NCI-H345 (cell line): ENCODE data around the gene B2M.
"Not testable (repeated sequence)": the region's sequence is repeated elsewhere in the genome, so short reads cannot be mapped to it uniquely, and the experiment has no call there.

Experiments used
- DNase-seq: peaks from one replicate; lab custom pipeline; 2025; lab: John Stamatoyannopoulos, UW

B2M gene

DNA sequence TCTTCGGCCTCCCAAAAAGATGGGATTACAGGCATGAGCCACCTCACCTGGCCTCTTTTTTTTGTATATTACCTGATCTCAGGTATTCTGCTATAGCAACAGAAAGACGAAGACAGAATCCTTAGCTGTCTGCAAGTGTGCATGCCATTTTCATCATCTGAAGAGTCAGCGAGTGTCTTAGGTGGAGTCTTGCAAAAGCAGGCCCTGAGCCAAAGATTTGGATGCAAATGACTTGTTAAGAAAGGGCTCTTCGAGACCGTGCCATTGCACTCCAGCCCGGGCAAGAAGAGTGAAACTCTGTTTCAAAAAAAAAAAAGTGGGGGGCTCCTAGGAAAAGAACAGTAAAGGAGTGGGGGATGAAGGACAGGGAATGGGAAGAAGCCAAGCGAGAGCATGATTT is 14.8 kb downstream of the B2M start:
- no peak for DNase-seq

DNA sequence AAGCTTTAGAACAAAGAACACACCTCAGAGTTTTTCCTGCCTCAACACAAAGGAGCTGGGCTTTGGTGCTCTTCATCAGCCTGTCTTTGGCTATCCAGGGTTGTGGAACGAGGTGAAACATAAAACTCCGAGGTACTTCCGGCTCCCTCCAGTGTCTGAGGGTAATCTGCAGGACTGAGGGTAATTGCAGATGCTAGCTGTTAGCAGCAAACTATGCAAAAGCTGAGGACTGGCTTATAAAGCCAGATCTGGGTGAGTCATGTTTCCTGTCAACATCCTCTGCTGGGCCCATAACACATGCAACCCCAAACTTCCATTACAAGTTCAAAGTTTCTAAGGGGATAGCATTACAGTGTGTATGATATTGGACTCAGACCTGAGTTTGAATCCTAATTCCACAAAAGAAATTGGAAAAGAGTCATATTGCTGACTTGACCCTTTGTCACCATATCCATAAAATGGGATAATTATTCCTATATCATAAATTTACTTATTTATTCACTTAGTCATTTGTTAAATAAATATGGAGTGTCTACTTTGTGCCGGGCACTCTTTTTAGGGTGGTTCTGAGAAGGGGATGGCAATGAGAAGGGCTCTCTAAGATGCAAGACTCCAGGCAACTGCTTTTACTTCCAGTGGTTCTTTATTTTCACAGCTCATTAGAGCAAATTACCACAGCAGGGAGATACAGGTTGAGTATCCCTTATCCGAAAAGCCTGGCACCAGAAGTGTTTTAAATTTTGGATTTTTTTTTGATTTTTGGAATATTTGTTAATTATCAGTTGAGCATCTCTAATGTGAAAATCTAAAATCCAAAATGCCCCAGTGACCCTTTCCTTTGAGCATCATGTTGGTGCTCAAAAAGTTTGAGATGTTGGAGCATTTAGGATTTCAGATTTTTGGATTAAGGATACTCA is 15.5 kb downstream of the B2M start:
- DNase-seq = no peak

DNA sequence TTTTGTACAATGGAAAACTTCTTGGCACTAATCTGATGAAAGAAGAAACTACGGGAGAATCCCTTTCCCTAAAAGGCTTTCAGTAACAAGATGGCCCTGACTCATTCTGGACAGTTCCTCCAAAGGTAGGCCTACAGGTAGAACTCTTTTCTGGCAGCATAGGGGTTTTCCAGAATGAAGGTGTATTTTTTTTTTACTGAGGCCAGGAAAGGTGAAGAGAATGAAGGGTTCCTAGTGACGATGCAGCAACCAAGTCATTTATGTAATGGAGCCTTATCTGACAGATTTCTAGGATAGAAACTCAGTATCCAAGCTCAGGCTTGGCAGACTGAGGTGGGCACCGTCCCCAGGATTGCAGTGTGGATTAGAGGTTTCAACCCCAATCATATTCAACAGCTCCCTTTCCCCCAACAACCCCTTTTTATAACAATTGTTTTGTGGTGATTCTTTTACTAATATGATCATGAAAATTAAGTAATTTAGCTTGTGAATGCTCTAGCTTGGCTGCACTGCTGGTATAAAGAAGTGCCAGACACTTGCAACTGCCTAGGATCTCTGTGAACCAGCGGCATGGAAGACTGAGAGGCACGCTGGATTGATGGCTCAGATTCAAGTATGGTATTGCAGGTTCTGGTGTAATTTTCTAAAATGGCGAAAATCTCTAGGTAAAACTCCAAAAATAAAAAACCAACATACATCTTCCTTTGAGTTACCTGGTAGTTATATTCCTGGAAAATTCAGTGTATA is 16.3 kb downstream of the B2M start:
- no peak for DNase-seq

DNA sequence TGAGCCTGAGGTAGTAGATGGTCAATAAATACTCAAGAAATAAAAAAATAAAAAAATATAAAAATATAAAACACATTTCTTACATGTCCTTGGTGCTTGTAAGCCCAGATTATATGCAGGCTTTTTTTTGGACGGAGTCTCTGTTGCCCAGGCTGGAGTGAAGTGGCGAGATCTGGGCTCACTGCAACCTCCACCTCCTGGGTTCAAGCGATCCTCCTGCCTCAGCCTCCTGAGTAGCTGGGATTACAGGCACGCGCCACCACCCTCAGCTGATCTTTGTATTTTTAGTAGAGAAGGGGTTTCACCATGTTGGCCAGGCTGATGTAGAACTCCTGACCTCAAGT is 16.9 kb downstream of the B2M start:
- not testable (repeated sequence) for DNase-seq

DNA sequence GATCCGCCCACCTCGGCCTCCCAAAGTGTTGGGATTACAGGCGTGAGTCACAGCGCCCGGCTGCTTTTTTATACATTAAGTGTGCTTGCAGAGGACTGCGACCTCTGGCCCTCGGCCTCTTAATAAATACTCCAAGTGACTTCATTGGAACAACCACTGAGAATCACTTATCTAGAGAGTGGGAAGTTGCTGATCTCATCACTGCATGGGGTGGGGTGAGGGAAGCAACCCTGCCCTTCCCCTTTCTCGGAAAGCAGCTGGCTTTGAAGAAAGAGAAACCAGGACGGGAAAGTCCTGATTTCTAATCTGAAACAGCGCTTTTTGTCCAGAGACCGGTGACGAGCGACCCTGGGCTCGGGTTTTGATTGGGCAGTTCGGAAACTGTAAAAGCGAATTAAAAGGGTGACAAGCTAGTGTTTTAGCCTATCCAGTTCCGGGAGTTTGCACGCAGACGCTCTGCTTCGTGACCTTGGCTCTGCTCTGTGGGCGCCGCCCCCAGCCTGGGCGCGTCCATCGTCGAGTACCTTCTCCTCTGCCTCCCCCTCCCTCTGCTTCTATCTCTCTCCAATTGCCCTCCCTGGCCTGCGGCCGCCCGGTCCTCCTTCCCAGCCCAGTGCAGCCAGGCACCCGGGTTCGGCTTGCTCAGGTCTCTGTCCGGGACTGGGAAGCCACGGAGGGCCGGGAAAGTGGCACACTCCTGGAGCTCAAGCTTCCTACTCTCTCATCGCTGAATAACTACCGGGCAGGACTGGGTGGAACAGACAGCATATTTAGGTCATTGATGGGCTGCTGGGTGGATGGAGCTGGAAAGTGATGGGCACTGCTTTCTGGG is 17.5 kb downstream of the B2M start:
- DNase-seq = peak; percentile 93

DNA sequence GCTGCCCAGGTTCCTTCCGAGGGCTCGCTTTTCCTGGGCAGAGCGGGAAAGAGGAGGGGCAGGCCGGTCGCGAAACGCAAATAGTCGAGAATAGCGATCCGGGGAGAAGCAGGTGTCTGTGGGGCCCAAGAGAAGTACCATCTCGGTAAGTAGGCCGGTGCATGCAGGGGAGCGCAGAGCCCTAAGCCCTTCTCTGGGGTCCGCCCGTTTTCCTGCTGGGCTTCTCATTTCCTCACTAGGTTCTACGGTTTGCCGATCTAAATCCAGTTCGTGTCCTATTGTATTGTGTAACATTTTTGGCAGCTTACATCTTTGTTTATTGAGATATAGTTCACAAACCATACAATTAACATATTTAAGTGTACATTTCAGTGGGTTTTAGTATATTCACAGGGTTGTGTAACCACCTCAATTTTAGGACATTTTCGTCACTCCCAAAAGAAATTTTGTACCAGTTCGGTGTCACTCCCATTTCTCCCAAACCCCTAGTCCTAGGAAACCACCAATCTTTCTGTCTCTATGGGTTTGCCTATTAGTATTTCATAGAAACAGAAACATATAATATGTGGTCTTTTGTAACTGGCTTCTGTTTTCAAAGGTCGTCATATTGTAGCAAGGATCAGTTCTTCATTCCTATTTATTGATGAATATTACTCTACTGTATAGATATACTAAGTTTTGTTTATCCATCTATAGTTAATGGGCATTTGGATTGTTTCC is 18.3 kb downstream of the B2M start:
- DNase-seq = peak; percentile 44

DNA sequence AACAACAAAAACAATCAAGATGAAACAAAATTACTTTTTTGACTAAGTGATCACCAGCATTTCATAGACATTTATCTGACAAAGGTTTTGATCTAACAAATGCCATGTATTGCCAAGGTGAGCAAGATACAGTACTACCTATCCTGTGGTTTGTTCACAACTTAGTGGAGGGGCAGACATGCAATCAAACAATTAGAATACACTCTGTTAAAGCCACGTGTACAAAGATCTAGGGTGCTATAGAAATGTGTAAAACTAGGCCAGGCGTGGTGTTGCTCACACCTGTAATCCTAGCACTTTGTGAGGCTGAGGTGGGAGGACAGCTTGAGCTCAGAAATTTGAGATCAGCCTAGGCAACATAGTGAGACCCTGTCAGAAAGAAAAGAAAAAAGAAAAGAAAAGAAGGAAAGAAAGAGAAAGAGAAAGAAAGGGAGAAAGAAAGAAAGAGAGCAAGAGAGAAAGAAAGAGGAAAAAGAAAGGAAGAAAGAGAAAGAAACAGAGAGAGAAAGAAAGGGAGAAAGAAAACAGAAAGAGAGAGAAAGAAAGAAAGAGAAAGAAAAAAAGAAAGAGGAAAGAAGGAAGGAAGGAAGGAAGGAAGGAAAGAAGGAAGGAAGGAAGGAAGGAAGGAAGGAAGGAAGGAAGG is 23.6 kb downstream of the B2M start:
- no peak for DNase-seq

DNA sequence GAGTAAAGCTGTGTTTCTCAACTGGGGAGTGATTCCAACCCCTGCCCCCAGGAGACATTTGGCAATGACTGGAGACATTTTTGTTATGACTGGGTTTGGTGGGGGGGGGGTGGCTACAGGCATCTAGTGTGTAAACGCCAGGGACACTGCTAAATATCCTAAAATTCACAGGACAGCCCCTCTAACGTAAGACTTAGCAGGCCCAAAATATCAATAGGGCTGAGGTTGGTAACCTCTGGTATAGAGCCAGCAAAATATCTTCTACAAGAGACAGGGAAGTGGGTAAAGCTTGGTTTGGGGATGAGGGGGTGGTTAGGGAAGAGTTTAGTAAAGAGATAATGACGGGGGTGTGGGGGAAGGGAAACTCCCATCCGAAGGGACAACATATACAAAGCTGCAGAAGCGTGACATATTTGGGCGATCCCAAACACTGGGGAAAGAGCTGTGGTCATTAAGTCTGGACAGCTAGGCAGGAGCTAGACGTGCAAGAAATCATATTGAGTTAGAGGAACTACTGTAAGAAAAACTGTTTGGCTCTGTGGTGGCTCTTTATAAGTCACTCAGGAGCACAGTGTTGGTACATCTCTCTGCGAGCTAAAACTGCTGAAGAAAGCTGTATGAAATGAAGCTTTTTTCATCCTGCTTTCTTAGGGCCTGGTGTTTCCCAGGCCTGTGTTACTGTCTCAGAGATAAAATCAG is 24.3 kb downstream of the B2M start:
- DNase-seq = no peak

DNA sequence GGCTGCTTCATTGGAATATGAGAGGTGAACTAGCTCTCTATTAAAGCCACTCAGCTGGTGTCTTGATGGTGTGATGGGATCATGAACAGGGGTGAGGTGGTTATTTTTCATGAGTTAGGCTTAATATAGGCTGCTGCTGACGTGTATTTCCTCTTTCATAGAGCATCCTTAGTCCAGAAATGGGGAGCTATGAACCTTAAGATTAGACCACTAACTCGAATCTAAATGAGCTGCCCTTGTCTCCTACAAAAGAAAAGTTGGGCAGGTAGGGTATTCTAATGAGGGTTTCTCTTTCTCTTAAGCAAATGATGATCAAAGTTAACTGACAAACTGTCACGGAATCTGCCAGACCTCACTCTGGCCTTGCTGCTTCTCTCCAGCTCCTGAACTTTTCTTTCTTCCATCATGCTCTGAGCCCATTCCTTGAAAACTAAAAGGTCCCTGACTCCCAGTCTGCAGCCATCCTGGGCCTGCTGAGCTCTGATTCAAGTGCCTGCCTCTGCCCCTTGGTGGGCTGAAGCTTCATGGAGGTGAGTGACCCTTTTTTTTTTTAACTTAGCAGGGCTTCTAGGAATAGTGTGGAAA is 25.0 kb downstream of the B2M start, which contains the start of gene TRIM69:
Gene TRIM69, plus strand, starts transcription at position 348 of the 585 bp plus-strand sequence. Its CDS starts 177 bp downstream, at position 525.
- no peak for DNase-seq

DNA sequence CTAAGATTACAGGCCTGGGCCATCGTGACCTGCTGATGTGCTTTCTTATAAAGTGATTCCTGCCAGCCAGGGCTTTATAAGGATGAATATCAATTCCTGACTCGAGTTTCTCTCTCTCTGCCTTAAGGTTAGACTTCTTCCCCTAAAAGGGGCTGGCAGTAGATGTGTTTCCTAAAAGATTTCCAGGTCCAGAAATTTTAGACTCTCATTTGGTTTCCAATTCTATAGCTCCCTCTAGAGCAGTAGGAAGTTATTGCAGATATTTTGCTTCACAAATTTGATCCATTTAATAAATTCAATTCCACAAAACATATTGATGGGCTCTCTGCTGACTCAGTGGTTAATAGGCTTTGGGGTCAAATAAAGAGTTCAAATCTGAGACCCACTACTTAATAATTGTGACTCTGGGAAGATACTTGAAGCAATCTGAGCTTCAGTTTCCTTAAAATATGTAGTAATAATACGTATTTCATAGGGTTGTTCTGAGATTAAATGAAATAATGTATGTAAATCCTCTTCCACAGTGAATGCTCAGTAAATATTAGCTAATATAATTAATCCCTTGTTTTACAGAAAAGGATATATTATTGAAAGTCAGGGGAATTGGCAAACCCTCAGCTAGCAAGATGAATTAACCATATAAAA is 27.1 kb downstream of the B2M start:
- DNase-seq = peak; percentile 34

DNA sequence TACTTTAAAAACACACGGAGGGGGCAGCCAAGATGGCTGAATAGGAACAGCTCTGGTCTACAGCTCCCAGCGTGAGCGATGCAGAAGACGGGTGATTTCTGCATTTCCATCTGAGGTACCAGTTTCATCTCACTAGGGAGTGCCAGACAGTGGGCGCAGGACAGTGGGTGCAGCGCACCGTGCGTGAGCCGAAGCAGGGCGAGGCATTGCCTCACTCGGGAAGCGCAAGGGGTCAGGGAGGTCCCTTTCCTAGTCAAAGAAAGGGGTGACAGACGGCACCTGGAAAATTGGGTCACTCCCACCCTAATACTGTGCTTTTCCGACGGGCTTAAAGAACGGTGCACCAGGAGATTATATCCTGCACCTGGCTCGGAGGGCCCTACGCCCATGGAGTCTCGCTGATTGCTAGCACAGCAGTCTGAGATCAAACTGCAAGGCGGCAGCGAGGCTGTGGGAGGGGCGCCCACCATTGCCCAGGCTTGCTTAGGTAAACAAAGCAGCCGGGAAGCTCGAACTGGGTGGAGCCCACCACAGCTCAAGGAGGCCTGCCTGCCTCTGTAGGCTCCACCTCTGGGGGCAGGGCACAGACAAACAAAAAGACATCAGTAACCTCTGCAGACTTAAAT is 28.0 kb downstream of the B2M start:
- not testable (repeated sequence) for DNase-seq

DNA sequence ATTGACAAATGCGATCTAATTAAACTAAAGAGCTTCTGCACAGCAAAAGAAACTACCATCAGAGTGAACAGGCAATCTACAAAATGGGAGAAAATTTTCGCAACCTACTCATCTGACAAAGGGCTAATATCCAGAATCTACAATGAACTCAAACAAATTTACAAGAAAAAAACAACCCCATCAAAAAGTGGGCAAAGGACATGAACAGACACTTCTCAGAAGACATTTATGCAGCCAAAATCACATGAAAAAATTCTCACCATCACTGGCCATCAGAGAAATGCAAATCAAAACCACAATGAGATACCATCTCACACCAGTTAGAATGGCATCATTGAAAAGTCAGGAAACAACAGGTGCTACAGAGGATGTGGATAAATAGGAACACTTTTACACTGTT is 32.1 kb downstream of the B2M start:
- not testable (repeated sequence) for DNase-seq

DNA sequence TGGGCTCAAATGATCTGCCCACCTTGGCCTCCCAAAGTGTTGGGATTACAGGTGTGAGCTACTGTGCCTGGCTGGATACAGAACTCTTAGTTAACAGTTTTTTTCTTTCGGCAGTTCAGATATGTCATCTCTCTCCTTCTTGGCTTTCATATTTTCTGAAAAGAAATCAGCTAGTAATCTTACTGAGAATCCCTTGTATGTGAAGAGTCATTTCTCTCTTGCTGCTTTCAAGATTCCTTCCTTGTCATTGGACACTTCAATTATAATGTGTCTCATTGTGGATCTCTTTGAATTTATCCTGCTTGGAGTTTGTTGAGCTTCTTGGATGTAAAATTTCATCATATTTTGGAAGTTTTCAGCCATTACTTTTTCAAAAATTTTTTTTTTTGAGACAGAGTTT is 42.0 kb downstream of the B2M start:
- no peak for DNase-seq

DNA sequence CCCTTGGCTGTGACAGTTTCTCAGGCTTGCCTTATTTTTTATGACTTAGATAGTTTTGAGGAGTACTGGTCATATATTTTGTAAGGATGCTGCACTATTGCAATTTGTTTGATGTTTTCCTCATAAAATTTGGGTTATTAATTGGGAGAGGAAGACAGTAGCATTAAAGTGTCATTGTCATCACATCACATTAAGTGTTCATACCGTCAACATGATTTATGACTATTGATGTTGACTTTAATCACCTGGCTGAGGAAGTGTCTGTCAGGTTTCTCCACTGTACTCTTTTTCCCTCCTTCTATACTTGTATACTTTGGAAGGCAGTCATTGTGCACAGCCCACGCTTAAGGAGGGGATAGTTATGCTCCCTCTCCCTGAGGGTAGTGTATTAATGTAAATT is 51.9 kb downstream of the B2M start:
- no peak for DNase-seq

DNA sequence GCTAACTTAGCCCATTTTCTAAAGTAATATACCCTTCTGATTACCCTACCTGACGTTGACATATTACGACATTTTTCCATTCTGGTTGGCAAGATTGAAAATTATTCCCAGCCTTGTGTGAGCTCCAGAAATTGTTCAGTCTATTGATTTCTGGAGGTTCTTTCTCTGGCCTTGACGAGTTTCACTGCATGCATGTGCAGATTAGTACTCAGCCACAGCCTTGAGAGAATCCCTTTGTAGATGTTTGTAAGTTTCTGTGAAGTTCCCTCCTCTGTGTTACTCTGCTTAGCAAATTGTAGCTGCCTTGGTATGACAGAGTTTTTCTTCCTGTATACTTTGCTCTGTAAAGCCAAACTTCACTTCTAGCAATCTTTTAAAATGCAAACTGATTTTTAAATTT is 52.5 kb downstream of the B2M start:
- DNase-seq = no peak

DNA sequence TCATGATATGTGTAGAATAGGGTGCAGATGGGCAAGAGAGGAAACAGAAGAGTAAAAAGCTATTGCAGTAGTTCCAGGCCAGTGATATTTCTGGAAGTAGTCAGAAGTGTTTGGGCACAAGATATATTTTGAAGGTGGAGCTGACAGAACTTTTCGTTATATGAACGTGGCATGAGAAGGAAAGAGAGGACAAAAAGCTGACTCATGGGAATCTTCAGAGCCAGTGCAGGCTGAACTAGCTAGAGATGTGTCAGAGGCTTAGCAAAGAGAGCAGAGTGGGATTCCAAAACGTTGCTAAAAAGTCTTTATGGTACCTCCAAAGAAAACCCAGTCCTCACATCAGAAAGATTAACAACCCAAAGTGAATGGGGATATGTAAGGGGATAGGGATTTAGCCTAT is 53.7 kb downstream of the B2M start:
- no peak for DNase-seq
